ENCODE results near the gene SNAPC5. TPM values are rescaled to one million over a fixed set of nuclear protein-coding genes. Genes with fewer than 3 reads are reported as not detected.

Gene SNAPC5
- total and polyA plus RNA-seq, 2 of the 13 experiments (the other 11 are each of a cell fraction or from before 2014, with no cell fraction given): 14.8 to 36.2 TPM

DNA sequence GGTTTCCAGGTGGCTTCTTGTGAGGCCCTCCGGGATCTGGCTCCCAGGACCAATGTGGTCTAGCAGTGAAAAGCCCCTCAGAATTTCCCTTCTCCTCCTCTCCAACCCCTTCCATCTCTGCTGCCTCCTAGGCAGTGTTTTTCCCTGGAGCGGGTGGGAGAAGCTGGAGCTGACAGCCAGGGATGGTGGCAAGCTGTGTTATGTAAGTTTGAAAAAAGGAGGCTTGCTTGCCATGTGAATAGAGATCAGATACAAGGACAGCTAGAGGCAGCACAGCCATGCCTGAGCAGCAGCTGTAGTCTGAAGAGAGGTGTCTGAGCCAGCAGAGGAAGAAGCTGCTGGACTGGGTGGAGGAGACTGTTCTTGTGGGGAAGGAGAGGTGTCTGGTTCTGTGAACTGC lies 20.6 kb downstream of the SNAPC5 start (continued):
- TF ChIP-seq, protein P1, sequence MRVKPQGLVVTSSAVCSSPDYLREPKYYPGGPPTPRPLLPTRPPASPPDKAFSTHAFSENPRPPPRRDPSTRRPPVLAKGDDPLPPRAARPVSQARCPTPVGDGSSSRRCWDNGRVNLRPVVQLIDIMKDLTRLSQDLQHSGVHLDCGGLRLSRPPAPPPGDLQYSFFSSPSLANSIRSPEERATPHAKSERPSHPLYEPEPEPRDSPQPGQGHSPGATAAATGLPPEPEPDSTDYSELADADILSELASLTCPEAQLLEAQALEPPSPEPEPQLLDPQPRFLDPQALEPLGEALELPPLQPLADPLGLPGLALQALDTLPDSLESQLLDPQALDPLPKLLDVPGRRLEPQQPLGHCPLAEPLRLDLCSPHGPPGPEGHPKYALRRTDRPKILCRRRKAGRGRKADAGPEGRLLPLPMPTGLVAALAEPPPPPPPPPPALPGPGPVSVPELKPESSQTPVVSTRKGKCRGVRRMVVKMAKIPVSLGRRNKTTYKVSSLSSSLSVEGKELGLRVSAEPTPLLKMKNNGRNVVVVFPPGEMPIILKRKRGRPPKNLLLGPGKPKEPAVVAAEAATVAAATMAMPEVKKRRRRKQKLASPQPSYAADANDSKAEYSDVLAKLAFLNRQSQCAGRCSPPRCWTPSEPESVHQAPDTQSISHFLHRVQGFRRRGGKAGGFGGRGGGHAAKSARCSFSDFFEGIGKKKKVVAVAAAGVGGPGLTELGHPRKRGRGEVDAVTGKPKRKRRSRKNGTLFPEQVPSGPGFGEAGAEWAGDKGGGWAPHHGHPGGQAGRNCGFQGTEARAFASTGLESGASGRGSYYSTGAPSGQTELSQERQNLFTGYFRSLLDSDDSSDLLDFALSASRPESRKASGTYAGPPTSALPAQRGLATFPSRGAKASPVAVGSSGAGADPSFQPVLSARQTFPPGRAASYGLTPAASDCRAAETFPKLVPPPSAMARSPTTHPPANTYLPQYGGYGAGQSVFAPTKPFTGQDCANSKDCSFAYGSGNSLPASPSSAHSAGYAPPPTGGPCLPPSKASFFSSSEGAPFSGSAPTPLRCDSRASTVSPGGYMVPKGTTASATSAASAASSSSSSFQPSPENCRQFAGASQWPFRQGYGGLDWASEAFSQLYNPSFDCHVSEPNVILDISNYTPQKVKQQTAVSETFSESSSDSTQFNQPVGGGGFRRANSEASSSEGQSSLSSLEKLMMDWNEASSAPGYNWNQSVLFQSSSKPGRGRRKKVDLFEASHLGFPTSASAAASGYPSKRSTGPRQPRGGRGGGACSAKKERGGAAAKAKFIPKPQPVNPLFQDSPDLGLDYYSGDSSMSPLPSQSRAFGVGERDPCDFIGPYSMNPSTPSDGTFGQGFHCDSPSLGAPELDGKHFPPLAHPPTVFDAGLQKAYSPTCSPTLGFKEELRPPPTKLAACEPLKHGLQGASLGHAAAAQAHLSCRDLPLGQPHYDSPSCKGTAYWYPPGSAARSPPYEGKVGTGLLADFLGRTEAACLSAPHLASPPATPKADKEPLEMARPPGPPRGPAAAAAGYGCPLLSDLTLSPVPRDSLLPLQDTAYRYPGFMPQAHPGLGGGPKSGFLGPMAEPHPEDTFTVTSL (CRISPR knock-in tag; IDR thresholded peaks at IDR 0.05; ENCODE audit: borderline replicate concordance): no peak
- TF ChIP-seq, protein P2, sequence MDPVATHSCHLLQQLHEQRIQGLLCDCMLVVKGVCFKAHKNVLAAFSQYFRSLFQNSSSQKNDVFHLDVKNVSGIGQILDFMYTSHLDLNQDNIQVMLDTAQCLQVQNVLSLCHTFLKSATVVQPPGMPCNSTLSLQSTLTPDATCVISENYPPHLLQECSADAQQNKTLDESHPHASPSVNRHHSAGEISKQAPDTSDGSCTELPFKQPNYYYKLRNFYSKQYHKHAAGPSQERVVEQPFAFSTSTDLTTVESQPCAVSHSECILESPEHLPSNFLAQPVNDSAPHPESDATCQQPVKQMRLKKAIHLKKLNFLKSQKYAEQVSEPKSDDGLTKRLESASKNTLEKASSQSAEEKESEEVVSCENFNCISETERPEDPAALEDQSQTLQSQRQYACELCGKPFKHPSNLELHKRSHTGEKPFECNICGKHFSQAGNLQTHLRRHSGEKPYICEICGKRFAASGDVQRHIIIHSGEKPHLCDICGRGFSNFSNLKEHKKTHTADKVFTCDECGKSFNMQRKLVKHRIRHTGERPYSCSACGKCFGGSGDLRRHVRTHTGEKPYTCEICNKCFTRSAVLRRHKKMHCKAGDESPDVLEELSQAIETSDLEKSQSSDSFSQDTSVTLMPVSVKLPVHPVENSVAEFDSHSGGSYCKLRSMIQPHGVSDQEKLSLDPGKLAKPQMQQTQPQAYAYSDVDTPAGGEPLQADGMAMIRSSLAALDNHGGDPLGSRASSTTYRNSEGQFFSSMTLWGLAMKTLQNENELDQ (CRISPR knock-in tag; IDR thresholded peaks at IDR 0.05; ENCODE audit: borderline replicate concordance): no peak
- no peak for TF ChIP-seq YY1 (IDR thresholded peaks at IDR 0.05; ENCODE audit: insufficient read depth, insufficient replicate concordance, low read depth, low read length)
- no peak for TF ChIP-seq ZMYM3 (CRISPR knock-in tag; IDR thresholded peaks at IDR 0.05)

DNA sequence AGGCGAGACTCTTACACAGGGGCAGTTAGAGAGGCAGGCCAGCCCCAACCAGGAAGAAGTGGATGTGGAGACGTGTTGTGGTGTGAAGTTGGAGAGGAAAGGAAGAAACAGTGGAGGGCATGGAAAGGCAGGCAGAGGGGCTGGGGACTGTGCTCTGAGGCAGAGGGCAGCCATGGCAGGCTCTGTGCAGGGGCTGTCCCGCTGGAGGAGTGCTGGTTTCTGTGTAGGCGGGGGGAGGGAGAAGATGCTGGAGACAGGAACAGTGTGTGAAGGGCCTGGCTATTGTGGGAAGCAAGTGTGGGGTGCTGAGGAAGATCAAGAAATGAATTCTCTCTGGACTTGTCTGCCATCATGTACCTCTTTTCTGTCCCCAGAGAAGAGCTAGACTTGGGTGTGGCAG lies 21.0 kb downstream of the SNAPC5 start:
- CTCF ChIA-PET (ENCODE audit: low intra/inter-chr PET ratio, low total read pairs): no interaction called here
- FAIRE-seq: no peak
- Histone ChIP-seq H3K4me1 (ENCODE audit: insufficient read depth, low read length) (peaks cover 15% of the 10 kb centered on the region), H3K9me3 (ENCODE audit: low read length) (no peaks in the 10 kb centered on the region), H3K27ac (ENCODE audit: extremely low read length, insufficient read depth, low read length) (no peak overlapping the region), H3K4me3 (replicated peaks in 1 of 3; ENCODE audit: insufficient read depth in 1 of 3, low read depth in 2 of 3, low read length in 3 of 3) (no peak overlapping the region), H4K20me1 (ENCODE audit: insufficient read depth, low read length) (no peaks in the 10 kb centered on the region), H3K27me3 (ENCODE audit: control insufficient read depth in 1 of 2, insufficient read depth in 2 of 2, low read length in 2 of 2) (no peaks in the 10 kb centered on the region), H3K4me2 (ENCODE audit: low read depth, low read length) (no peak overlapping the region), H3K36me3 (replicated peaks in 1 of 2; ENCODE audit: control insufficient read depth in 1 of 2, insufficient read depth in 2 of 2, low read length in 2 of 2) (peaks cover 5 to 7% of the 10 kb centered on the region in 2 experiments; a peak in 3 of 5 replicates), H2AFZ (ENCODE audit: low read length) (no peak overlapping the region), H3K9ac (ENCODE audit: insufficient read depth, low read depth, low read length) (no peak overlapping the region), H3K79me2 (ENCODE audit: insufficient read depth, low read length) (no peaks in the 10 kb centered on the region)
- 97% methylated on average over 4 of the region's 4 CpGs for whole genome bisulfite sequencing (ENCODE audit: low lambda C conversion rate)
- TF ChIP-seq ZNF879 (CRISPR knock-in tag; IDR thresholded peaks at IDR 0.05): no peak
- TF ChIP-seq, protein P3, sequence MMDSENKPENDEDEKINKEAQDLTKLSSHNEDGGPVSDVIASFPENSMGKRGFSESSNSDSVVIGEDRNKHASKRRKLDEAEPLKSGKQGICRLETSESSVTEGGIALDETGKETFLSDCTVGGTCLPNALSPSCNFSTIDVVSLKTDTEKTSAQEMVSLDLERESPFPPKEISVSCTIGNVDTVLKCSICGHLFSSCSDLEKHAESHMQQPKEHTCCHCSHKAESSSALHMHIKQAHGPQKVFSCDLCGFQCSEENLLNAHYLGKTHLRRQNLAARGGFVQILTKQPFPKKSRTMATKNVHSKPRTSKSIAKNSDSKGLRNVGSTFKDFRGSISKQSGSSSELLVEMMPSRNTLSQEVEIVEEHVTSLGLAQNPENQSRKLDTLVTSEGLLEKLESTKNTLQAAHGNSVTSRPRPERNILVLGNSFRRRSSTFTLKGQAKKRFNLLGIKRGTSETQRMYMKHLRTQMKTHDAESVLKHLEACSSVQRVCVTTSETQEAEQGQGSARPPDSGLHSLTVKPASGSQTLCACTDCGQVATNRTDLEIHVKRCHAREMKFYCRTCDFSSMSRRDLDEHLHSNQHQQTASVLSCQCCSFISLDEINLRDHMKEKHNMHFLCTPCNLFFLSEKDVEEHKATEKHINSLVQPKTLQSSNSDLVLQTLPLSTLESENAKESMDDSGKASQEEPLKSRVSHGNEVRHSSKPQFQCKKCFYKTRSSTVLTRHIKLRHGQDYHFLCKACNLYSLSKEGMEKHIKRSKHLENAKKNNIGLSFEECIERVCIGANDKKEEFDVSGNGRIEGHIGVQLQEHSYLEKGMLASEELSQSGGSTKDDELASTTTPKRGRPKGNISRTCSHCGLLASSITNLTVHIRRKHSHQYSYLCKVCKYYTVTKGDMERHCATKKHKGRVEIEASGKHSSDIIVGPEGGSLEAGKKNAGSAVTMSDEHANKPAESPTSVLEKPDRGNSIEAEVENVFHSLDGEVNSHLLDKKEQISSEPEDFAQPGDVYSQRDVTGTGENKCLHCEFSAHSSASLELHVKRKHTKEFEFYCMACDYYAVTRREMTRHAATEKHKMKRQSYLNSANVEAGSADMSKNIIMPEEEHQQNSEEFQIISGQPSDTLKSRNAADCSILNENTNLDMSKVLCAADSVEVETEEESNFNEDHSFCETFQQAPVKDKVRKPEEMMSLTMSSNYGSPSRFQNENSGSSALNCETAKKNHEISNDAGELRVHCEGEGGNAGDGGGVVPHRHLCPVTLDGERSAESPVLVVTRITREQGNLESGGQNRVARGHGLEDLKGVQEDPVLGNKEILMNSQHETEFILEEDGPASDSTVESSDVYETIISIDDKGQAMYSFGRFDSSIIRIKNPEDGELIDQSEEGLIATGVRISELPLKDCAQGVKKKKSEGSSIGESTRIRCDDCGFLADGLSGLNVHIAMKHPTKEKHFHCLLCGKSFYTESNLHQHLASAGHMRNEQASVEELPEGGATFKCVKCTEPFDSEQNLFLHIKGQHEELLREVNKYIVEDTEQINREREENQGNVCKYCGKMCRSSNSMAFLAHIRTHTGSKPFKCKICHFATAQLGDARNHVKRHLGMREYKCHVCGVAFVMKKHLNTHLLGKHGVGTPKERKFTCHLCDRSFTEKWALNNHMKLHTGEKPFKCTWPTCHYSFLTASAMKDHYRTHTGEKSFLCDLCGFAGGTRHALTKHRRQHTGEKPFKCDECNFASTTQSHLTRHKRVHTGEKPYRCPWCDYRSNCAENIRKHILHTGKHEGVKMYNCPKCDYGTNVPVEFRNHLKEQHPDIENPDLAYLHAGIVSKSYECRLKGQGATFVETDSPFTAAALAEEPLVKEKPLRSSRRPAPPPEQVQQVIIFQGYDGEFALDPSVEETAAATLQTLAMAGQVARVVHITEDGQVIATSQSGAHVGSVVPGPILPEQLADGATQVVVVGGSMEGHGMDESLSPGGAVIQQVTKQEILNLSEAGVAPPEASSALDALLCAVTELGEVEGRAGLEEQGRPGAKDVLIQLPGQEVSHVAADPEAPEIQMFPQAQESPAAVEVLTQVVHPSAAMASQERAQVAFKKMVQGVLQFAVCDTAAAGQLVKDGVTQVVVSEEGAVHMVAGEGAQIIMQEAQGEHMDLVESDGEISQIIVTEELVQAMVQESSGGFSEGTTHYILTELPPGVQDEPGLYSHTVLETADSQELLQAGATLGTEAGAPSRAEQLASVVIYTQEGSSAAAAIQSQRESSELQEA (CRISPR knock-in tag; IDR thresholded peaks at IDR 0.05; ENCODE audit: not compliant biosample characterization): no peak
- no peak for ATAC-seq
- in situ Hi-C loops (cut with HindIII; ENCODE audit: extremely low pct_ligation_motif_present, low pct_unique_long_range_greater_than_20kb) (loop anchor here (25.0 kb wide), 1 partner anchor 89 kb away; the partner anchor contains the start of gene MAP2K1), intact Hi-C loops (cut with micrococcal nuclease; ENCODE audit: unreplicated experiment) (no loop called here)
- no TSS peak for BruUV-seq (replicated peaks)
- POLR2A ChIA-PET: no interaction called here
- DNase-seq (ENCODE audit: low spot score): no peak

Data from HepG2 (cell line).